ENCODE measurements around the gene PRKAG2.

DNA sequence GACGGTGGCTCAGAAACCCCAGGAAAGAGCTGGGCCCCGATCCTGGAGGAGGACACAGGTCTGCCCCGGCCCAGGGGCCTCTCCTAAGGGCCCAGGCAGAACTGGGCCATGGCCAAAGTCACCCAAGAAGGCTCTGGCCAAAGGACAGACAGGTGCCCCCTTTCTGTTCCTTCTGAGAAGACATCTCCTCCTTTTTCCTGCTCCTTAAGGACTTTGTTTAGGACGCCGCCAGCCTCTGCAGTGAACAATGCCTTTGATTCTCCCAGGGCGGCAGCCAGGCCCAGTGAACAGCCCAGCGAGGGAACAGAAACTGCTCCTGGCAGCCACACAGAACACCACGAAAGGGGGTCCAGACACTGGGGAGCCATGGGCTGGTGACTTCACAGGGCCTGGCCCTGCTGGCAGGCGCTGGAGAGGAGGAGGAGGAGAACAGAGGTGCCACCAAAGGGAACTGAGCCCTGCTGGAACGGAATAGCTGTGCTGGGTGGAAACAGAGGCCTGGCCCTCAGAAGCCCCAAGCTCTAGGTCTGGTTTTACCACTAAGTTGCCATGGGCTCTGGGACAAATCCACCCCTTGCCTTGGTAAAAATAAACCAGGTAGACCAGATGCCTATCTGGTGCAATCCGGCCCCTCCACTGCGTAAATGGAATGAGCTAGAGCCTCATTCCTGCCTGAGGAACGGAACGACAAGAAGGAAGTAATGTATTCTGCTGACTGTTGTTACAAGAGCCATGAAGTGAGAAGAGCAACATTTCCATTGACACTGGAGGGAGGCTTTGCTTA, 193.9 kb downstream of the PRKAG2 start:
- TF ChIP-seq GATA2 (IDR thresholded peaks at IDR 0.05; ENCODE audit: low read depth, low read length): no peak
- TF ChIP-seq GATA3 (IDR thresholded peaks at IDR 0.05; ENCODE audit: low read depth, low read length): no peak

All from SH-SY5Y (cell line).